Upper lobe of right lung (tissue), 1 donor: ENCODE measurements around the gene MUC5AC. TPM values are rescaled to one million over a fixed set of nuclear protein-coding genes. Genes with fewer than 3 reads are reported as not detected.

Experiments used
- ATAC-seq: fragments of 200-7000 bp; cut with Tn5 transposase; one replicate; pipeline ENCODE4 v1.9.1; 2020; ENCODE audit warnings: mild to moderate bottlenecking, moderate library complexity
- DNase-seq: peaks from one replicate; pipeline ENCODE4 v3.0.0-alpha.2; 2020
- H3K27ac ChIP-seq: fragments of 200-600 bp; one replicate; pipeline ENCODE4 v1.8.0; 2022
- H3K27me3 ChIP-seq: fragments of 200-600 bp; one replicate; pipeline ENCODE4 v1.8.0; 2022; ENCODE audit warnings: mild to moderate bottlenecking
- H3K36me3 ChIP-seq: fragments of 200-600 bp; one replicate; pipeline ENCODE4 v1.8.0; 2022
- H3K4me1 ChIP-seq: fragments of 200-600 bp; one replicate; pipeline ENCODE4 v1.8.0; 2022
- H3K4me3 ChIP-seq: fragments of 200-600 bp; one replicate; pipeline ENCODE4 v1.8.0; 2022; ENCODE audit warnings: mild to moderate bottlenecking
- H3K9me3 ChIP-seq: fragments of 200-600 bp; one replicate; pipeline ENCODE4 v1.8.0; 2022
- CTCF ChIP-seq: fragments of 200-600 bp; IDR thresholded peaks from one replicate; pipeline ENCODE4 v1.8.0; 2022; ENCODE audit warnings: antibody characterized with exemption
- intact Hi-C: fragments of 100-400 bp; cut with DNase I; formaldehyde crosslinking; loops from one replicate; pipeline ENCODE4 v1.11.0; 2022
- total RNA-seq: library from RNA; stranded (reverse); fragmentation: NEBNext Ultra II Directional; extraction: Animal tissue kit (Norgen Biotek cat#: 25700); gene quantifications from one replicate; pipeline ENCODE4 v1.2.1, GENCODE V29; 2021
- donor health status: DM: no; HTN: yes; CAD: no; lungs with severe emphysema.

Gene MUC5AC
- total RNA-seq, 1 donor from 2014 or later: not detected

- no peaks in the 10 kb centered on the region for H3K9me3 ChIP-seq
- no peaks in the 10 kb centered on the region for H3K36me3 ChIP-seq
- intact Hi-C loops: no loop called here
- H3K27me3 ChIP-seq: peaks cover 19% of the 10 kb centered on the region
- H3K4me3 ChIP-seq: no peak overlapping the region
- ATAC-seq (peak; percentile 6), DNase-seq (no peak)
- no peak overlapping the region for H3K27ac ChIP-seq
- no peaks in the 10 kb centered on the region for H3K4me1 ChIP-seq
- no peak for TF ChIP-seq CTCF
Measured at GRCh38 chr11:1121331-1121812, 36.4 kb upstream of the MUC5AC start.

- no peak overlapping the region for H3K27ac ChIP-seq
- intact Hi-C loops: no loop called here
- no peaks in the 10 kb centered on the region for H3K9me3 ChIP-seq
- H3K36me3 ChIP-seq: no peaks in the 10 kb centered on the region
- ATAC-seq: no peak
- peak; percentile 61 for DNase-seq
- no peaks in the 10 kb centered on the region for H3K4me1 ChIP-seq
- H3K27me3 ChIP-seq: peaks cover 19% of the 10 kb centered on the region
- no peak for TF ChIP-seq CTCF
- H3K4me3 ChIP-seq: no peak overlapping the region
Measured at GRCh38 chr11:1121813-1122663, 35.7 kb upstream of the MUC5AC start.

GRCh38 chr11:1122664-1123002 lies 35.1 kb upstream of the MUC5AC start:
- Histone ChIP-seq H3K27me3 (peaks cover 19% of the 10 kb centered on the region), H3K27ac (no peak overlapping the region)

GRCh38 chr11:1123970-1124369 lies 33.8 kb upstream of the MUC5AC start:
- no peak overlapping the region for H3K27ac ChIP-seq
- no peaks in the 10 kb centered on the region for H3K4me1 ChIP-seq
- H3K4me3 ChIP-seq: no peak overlapping the region
- no peak for TF ChIP-seq CTCF
- H3K36me3 ChIP-seq: no peaks in the 10 kb centered on the region
- DNase-seq (no peak), ATAC-seq (no peak)
- H3K9me3 ChIP-seq: no peaks in the 10 kb centered on the region
- H3K27me3 ChIP-seq: peaks cover 19% of the 10 kb centered on the region
- intact Hi-C loops: no loop called here

More at GRCh38 chr11:1122664-1123002, 35.1 kb upstream of the MUC5AC start:
- no peak for DNase-seq
- no peak for ATAC-seq
- Histone ChIP-seq H3K4me3 (no peak overlapping the region), H3K9me3 (no peaks in the 10 kb centered on the region), H3K36me3 (no peaks in the 10 kb centered on the region), H3K4me1 (no peaks in the 10 kb centered on the region)
- no peak for TF ChIP-seq CTCF
- intact Hi-C loops: no loop called here

GRCh38 chr11:1125803-1126202 lies 31.9 kb upstream of the MUC5AC start:
- no peaks in the 10 kb centered on the region for H3K36me3 ChIP-seq
- no peak overlapping the region for H3K4me3 ChIP-seq
- TF ChIP-seq CTCF: no peak
- intact Hi-C loops: no loop called here
- ATAC-seq: no peak
- H3K9me3 ChIP-seq: no peaks in the 10 kb centered on the region
- DNase-seq: no peak
- peaks cover 14% of the 10 kb centered on the region for H3K27me3 ChIP-seq
- no peak overlapping the region for H3K27ac ChIP-seq
- no peaks in the 10 kb centered on the region for H3K4me1 ChIP-seq
